ACC112 (cell line): ENCODE results near the gene FHL3.
"Not testable (repeated sequence)": the region's sequence is repeated elsewhere in the genome, so short reads cannot be mapped to it uniquely, and the experiment has no call there.

Source experiments
- H2AFZ ChIP-seq: fragments of 200-600 bp; sonication (generic); one replicate; pipeline ENCODE4 v1.6.0; 2017; ENCODE audit warnings: antibody characterized with exemption, low read length; ENCODE audit not compliant: unreplicated experiment
- H3K27ac ChIP-seq: fragments of 200-600 bp; sonication (generic); 2 replicates; pipeline ENCODE4 v1.5.1; 2014; ENCODE audit warnings: low read depth, mild to moderate bottlenecking, antibody characterized with exemption, low read length, moderate library complexity
- H3K27me3 ChIP-seq: fragments of 200-600 bp; sonication (generic); 2 replicates; pipeline ENCODE4 v1.6.1; 2014; ENCODE audit warnings: mild to moderate bottlenecking, antibody characterized with exemption, low read length, moderate library complexity, mixed read lengths; ENCODE audit not compliant: insufficient read depth
- H3K36me3 ChIP-seq: fragments of 200-600 bp; sonication (generic); 2 replicates; pipeline ENCODE4 v1.6.1; 2016; ENCODE audit warnings: mild to moderate bottlenecking, antibody characterized with exemption, low read length, moderate library complexity, mixed read lengths; ENCODE audit not compliant: insufficient read depth
- H3K4me1 ChIP-seq: fragments of 200-600 bp; sonication (generic); one replicate; pipeline ENCODE4 v1.6.1; 2016; ENCODE audit warnings: low read length, mixed read lengths; ENCODE audit not compliant: insufficient read depth, unreplicated experiment, control insufficient read depth
- H3K4me3 ChIP-seq: fragments of 200-600 bp; sonication (generic); 2 replicates; pipeline ENCODE4 v1.5.1; 2014; ENCODE audit warnings: mild to moderate bottlenecking, low read depth, low read length
- H3K79me2 ChIP-seq: fragments of 200-600 bp; sonication (generic); one replicate; pipeline ENCODE4 v1.6.0; 2016; ENCODE audit warnings: low read length; ENCODE audit not compliant: control insufficient read depth, unreplicated experiment, insufficient read depth

Gene FHL3

GRCh38 chr1:37973684-37974083, 31.6 kb downstream of the FHL3 start:
- H3K4me1 ChIP-seq, H3K27me3 ChIP-seq, H2AFZ ChIP-seq, H3K79me2 ChIP-seq, H3K4me3 ChIP-seq, H3K27ac ChIP-seq: not testable (repeated sequence)
- H3K36me3 ChIP-seq, result peaks cover 30% of the 10 kb centered on the region

GRCh38 chr1:37965301-37965700, 40.0 kb downstream of the FHL3 start:
- Histone ChIP-seq H3K79me2 (no peaks in the 10 kb centered on the region), H3K36me3 (peaks cover 24% of the 10 kb centered on the region), H3K27ac (no peak overlapping the region)

GRCh38 chr1:37964106-37964505, 41.2 kb downstream of the FHL3 start:
- H3K4me1 ChIP-seq, H3K27ac ChIP-seq, H3K79me2 ChIP-seq, H3K27me3 ChIP-seq, H2AFZ ChIP-seq, H3K4me3 ChIP-seq: not testable (repeated sequence)
- H3K36me3 ChIP-seq, result peaks cover 21% of the 10 kb centered on the region

More at GRCh38 chr1:37965301-37965700, 40.0 kb downstream of the FHL3 start:
- H3K27me3 ChIP-seq, result no peaks in the 10 kb centered on the region
- peaks cover 9% of the 10 kb centered on the region for H3K4me1 ChIP-seq
- no peak overlapping the region for H2AFZ ChIP-seq
- H3K4me3 ChIP-seq, result no peak overlapping the region

GRCh38 chr1:37958690-37959089, 46.6 kb downstream of the FHL3 start:
- Histone ChIP-seq H2AFZ (no peak overlapping the region), H3K4me3 (no peak overlapping the region), H3K27me3 (no peaks in the 10 kb centered on the region), H3K36me3 (peaks cover 8% of the 10 kb centered on the region; the same call in 1 of the 2 replicates), H3K27ac (peak overlapping the region; percentile 79), H3K4me1 (peaks cover 16% of the 10 kb centered on the region), H3K79me2 (no peaks in the 10 kb centered on the region)

- Histone ChIP-seq H3K79me2 (no peaks in the 10 kb centered on the region), H2AFZ (no peak overlapping the region), H3K4me1 (peaks cover 16% of the 10 kb centered on the region), H3K27me3 (no peaks in the 10 kb centered on the region), H3K36me3 (peaks cover 8% of the 10 kb centered on the region; the same call in 1 of the 2 replicates), H3K4me3 (no peak overlapping the region), H3K27ac (no peak overlapping the region)
Measured at GRCh38 chr1:37955685-37956084, 49.6 kb downstream of the FHL3 start.

GRCh38 chr1:37954316-37954971, 50.9 kb downstream of the FHL3 start:
- Histone ChIP-seq H3K4me1 (peaks cover 16% of the 10 kb centered on the region), H2AFZ (no peak overlapping the region), H3K36me3 (peaks cover 3% of the 10 kb centered on the region; the same call in 1 of the 2 replicates), H3K27me3 (no peaks in the 10 kb centered on the region), H3K4me3 (no peak overlapping the region), H3K79me2 (no peaks in the 10 kb centered on the region), H3K27ac (no peak overlapping the region)

GRCh38 chr1:37952738-37953137, 52.6 kb downstream of the FHL3 start:
- H3K36me3 ChIP-seq, result peaks cover 3% of the 10 kb centered on the region; the same call in 1 of the 2 replicates
- H3K4me1 ChIP-seq, result no peaks in the 10 kb centered on the region
- no peaks in the 10 kb centered on the region for H3K27me3 ChIP-seq
- no peak overlapping the region for H3K4me3 ChIP-seq
- no peak overlapping the region for H3K27ac ChIP-seq
- no peaks in the 10 kb centered on the region for H3K79me2 ChIP-seq
- H2AFZ ChIP-seq, result no peak overlapping the region

GRCh38 chr1:37951783-37952624, 53.3 kb downstream of the FHL3 start:
- no peaks in the 10 kb centered on the region for H3K79me2 ChIP-seq

GRCh38 chr1:37951041-37951782, 54.1 kb downstream of the FHL3 start:
- no peak overlapping the region for H2AFZ ChIP-seq
- peaks cover 5% of the 10 kb centered on the region for H3K79me2 ChIP-seq
- no peak overlapping the region for H3K27ac ChIP-seq
- no peak overlapping the region for H3K4me3 ChIP-seq
- H3K4me1 ChIP-seq, result peaks cover 7% of the 10 kb centered on the region
- H3K36me3 ChIP-seq, result no peaks in the 10 kb centered on the region
- no peaks in the 10 kb centered on the region for H3K27me3 ChIP-seq

More at GRCh38 chr1:37951783-37952624, 53.3 kb downstream of the FHL3 start:
- Histone ChIP-seq H3K4me3 (no peak overlapping the region), H3K27me3 (no peaks in the 10 kb centered on the region), H3K4me1 (peaks cover 6% of the 10 kb centered on the region), H3K27ac (no peak overlapping the region), H3K36me3 (no peaks in the 10 kb centered on the region), H2AFZ (no peak overlapping the region)

- H3K4me3 ChIP-seq, result no peak overlapping the region
- H3K79me2 ChIP-seq, result peaks cover 5% of the 10 kb centered on the region
- H3K36me3 ChIP-seq, result no peaks in the 10 kb centered on the region
- H3K27me3 ChIP-seq, result no peaks in the 10 kb centered on the region
- no peak overlapping the region for H3K27ac ChIP-seq
- H2AFZ ChIP-seq, result no peak overlapping the region
- peaks cover 20% of the 10 kb centered on the region for H3K4me1 ChIP-seq
Measured at GRCh38 chr1:37949524-37950152, 55.7 kb downstream of the FHL3 start.
